A549 (cell line): Measurements from ENCODE around the gene NSD1. TPM values are rescaled to one million over a fixed set of nuclear protein-coding genes. Genes with fewer than 3 reads are reported as not detected.

Experiments
- ATAC-seq, 2 experiments: fragments of 200-7000 bp in 1 of 2; fragments of >200 bp in 1 of 2; cut with Nextera tagmentation in 1 of 2; cut with Tn5 transposase in 1 of 2; 3 replicates each; pipeline versions ENCODE4 v1.8.0 to v1.9.1; 2018 to 2020; ENCODE audit warnings: mild to moderate bottlenecking in 1 of 2, moderate library complexity in 1 of 2
- CTCF ChIA-PET: fragments of 300-600 bp; sonication (Branson Sonifier 250); formaldehyde crosslinking; extraction: SDS; loops from one replicate; lab custom pipeline; 2021; ENCODE audit warnings: antibody characterized with exemption, inconsistent platforms; lab: Yijun Ruan, JAX
- POLR2A ChIA-PET: fragments of 350-600 bp; formaldehyde crosslinking; extraction: SDS; loops from one replicate; lab custom pipeline; 2021; ENCODE audit warnings: antibody characterized with exemption, inconsistent platforms; lab: Yijun Ruan, JAX
- DNase-seq, 2 experiments: peaks; one replicate each; pipeline versions ENCODE4 v3.0.0 to v3.0.0-alpha.2; 2011 to 2016; ENCODE audit warnings: low read depth in 1 of 2, low spot score in 1 of 2
- FAIRE-seq: peaks from 2 replicates; lab custom pipeline; 2011; peaks lifted over from hg19 to GRCh38; lab: Jason Lieb, UNC
- H3K27ac ChIP-seq, 2 experiments: fragments of >200 bp; sonication (Bioruptor Twin); formaldehyde crosslinking; 3 replicates each; pipeline ENCODE4 v1.5.1; 2016 to 2017
- H3K4me1 ChIP-seq: fragments of >200 bp; sonication (Bioruptor Twin); formaldehyde crosslinking; 3 replicates; pipeline ENCODE4 v1.6.1; 2016
- H3K4me2 ChIP-seq: fragments of >200 bp; sonication (Bioruptor Twin); formaldehyde crosslinking; 3 replicates; pipeline ENCODE4 v1.6.1; 2016
- H3K4me3 ChIP-seq: fragments of >200 bp; sonication (Bioruptor Twin); formaldehyde crosslinking; 3 replicates; pipeline ENCODE4 v1.5.1; 2016
- H3K9me3 ChIP-seq: fragments of >200 bp; sonication (Bioruptor Twin); formaldehyde crosslinking; 3 replicates; pipeline ENCODE4 v1.6.1; 2016
- CEBPB ChIP-seq, 2 experiments: fragments of >200 bp in 1 of 2; sonication (Bioruptor Twin) in 1 of 2; formaldehyde crosslinking in 1 of 2; IDR thresholded peaks; 2 replicates each; pipeline ENCODE4 v1.6.1; 2012 to 2016
- CTCF ChIP-seq: fragments of >200 bp; sonication (Bioruptor Twin); formaldehyde crosslinking; IDR thresholded peaks from 3 replicates; pipeline ENCODE4 v1.5.1; 2016
- E2F6 ChIP-seq: IDR thresholded peaks from 2 replicates; pipeline ENCODE4 v1.6.1; 2012; ENCODE audit warnings: low read depth, borderline replicate concordance
- FOXS1 ChIP-seq: fragments of 250-450 bp; sonication (Bioruptor Pico); IDR thresholded peaks from 2 replicates; pipeline ENCODE4 v1.5.0; 2020; ENCODE audit warnings: mild to moderate bottlenecking, moderate library complexity
- JUNB ChIP-seq: fragments of >200 bp; sonication (Bioruptor Twin); formaldehyde crosslinking; IDR thresholded peaks from 2 replicates; pipeline ENCODE4 v1.6.1; 2016
- MAFK ChIP-seq: fragments of 450-650 bp; IDR thresholded peaks from 2 replicates; pipeline ENCODE4 v1.6.1; 2014; ENCODE audit not compliant: partially characterized antibody
- NR3C1 ChIP-seq: fragments of >200 bp; sonication (Bioruptor Twin); formaldehyde crosslinking; IDR thresholded peaks from 3 replicates; pipeline ENCODE4 v1.6.1; 2017
- POLR2A ChIP-seq: IDR thresholded peaks from 2 replicates; pipeline ENCODE4 v1.6.1; 2012; ENCODE audit warnings: mild to moderate bottlenecking, low read length
- POLR2AphosphoS2 ChIP-seq: conservative IDR thresholded peaks from 2 replicates; pipeline ENCODE4 v1.6.1; 2012; ENCODE audit warnings: low read length, improper control_type of control experiment, inconsistent platforms
- RAD21 ChIP-seq, 2 experiments: fragments of >200 bp in 1 of 2; sonication (Bioruptor Twin) in 1 of 2; formaldehyde crosslinking in 1 of 2; IDR thresholded peaks in 1 of 2; conservative IDR thresholded peaks in 1 of 2; 2 replicates in 1 of 2; 3 replicates in 1 of 2; pipeline ENCODE4 v1.6.1; 2012 to 2018; ENCODE audit warnings: inconsistent platforms in 1 of 2
- SMC3 ChIP-seq: fragments of >200 bp; sonication (Bioruptor Twin); formaldehyde crosslinking; IDR thresholded peaks from 3 replicates; pipeline ENCODE4 v1.6.1; 2018; ENCODE audit warnings: inconsistent platforms
- ZNF302 ChIP-seq: fragments of 250-450 bp; sonication (Bioruptor Pico); IDR thresholded peaks from 2 replicates; pipeline ENCODE4 v1.9.0; 2021; ENCODE audit warnings: inconsistent platforms, mild to moderate bottlenecking, moderate library complexity
- WGBS: methylation state at CpG from one replicate; pipeline ENCODE4 v1.1.6; 2017; ENCODE audit errors: missing lambda C conversion rate; 5-methylcytosine and 5-hydroxymethylcytosine counted together
- polyA plus RNA-seq, 4 experiments: library from polyadenylated mRNA; depleted of rRNA in 3 of 4; stranded (reverse); fragments of >200 nt; fragmentation: RNase III in 1 of 4; extraction: RNeasy Plus Mini Kit Qiagen cat#74134 plus additional on column Dnase treatment in 1 of 4; gene quantifications; 2 replicates in 3 of 4; 3 replicates in 1 of 4; pipeline ENCODE4 v1.2.3, GENCODE V29; 2011 to 2017

Gene NSD1
- polyA plus RNA-seq, 2 of the 4 experiments (the other 2 are of a cell fraction), result 16.3 to 38.2 TPM

- Histone ChIP-seq H3K27ac (no peak overlapping the region), H3K4me2 (no peak overlapping the region), H3K4me3 (no peak overlapping the region), H3K4me1 (peaks cover 19% of the 10 kb centered on the region; the same call in 2 of the 3 replicates), H3K9me3 (no peaks in the 10 kb centered on the region)
- FAIRE-seq (no peak), DNase-seq (no peak), ATAC-seq (no peak)
- WGBS, result 91% methylated on average over 12 of the region's 18 CpGs
- ChIA-PET POLR2A (no interaction called here), CTCF (interaction anchor here (1.2 to 8.2 kb wide), 9 partner anchors 17 to 202 kb away, joined by 3 to 111 read pairs (median 18); no protein-coding TSS in a partner anchor)
- TF ChIP-seq FOXS1 (CRISPR knock-in tag), result no peak
Measured at GRCh38 chr5:177314376-177315342, 181.1 kb downstream of the NSD1 start.

- DNase-seq, result no peak
- TF ChIP-seq POLR2A, result no peak
- no peak for TF ChIP-seq ZNF302
- no peak for TF ChIP-seq POLR2AphosphoS2
- TF ChIP-seq JUNB, result no peak
- H3K4me3 ChIP-seq, result no peak overlapping the region
- no peak for FAIRE-seq
- 98% methylated on average over 6 of the region's 7 CpGs for WGBS
- CTCF ChIA-PET, result interaction anchor here (1.0 to 8.2 kb wide), 8 partner anchors 10 to 203 kb away, joined by 3 to 111 read pairs (median 6); no protein-coding TSS in a partner anchor
- peaks cover 16% of the 10 kb centered on the region; the same call in 2 of the 3 replicates for H3K4me1 ChIP-seq
- H3K9me3 ChIP-seq, result no peaks in the 10 kb centered on the region
- POLR2A ChIA-PET, result no interaction called here
- H3K27ac ChIP-seq, result no peak overlapping the region
- no peak overlapping the region for H3K4me2 ChIP-seq
- no peak for ATAC-seq
Measured at GRCh38 chr5:177315411-177315810, 181.8 kb downstream of the NSD1 start.

GRCh38 chr5:177316005-177316404, 182.4 kb downstream of the NSD1 start:
- Histone ChIP-seq H3K4me1 (peaks cover 10% of the 10 kb centered on the region; the same call in 2 of the 3 replicates), H3K9me3 (no peaks in the 10 kb centered on the region), H3K4me3 (no peak overlapping the region), H3K4me2 (no peak overlapping the region), H3K27ac (no peak overlapping the region)
- TF ChIP-seq RAD21 (conservative IDR thresholded peaks at IDR 0.05 in 1 of 2, IDR thresholded peaks at IDR 0.05 in 1 of 2), result no peak
- no peak for TF ChIP-seq E2F6
- TF ChIP-seq MAFK, result no peak
- TF ChIP-seq NR3C1, result no peak
- POLR2A ChIA-PET, result no interaction called here
- no peak for DNase-seq
- no peak for FAIRE-seq
- no peak for ATAC-seq
- WGBS, result 92% methylated on average over 3 of the region's 3 CpGs
- CTCF ChIA-PET, result interaction anchor here (1.0 to 8.2 kb wide), 8 partner anchors 11 to 203 kb away, joined by 3 to 111 read pairs (median 6); no protein-coding TSS in a partner anchor

GRCh38 chr5:177317959-177318377, 184.4 kb downstream of the NSD1 start:
- H3K4me3 ChIP-seq, result no peak overlapping the region
- 30% methylated on average over 7 of the region's 7 CpGs for WGBS
- FAIRE-seq (peak; percentile 43), DNase-seq (peak; percentile 79 to 82), ATAC-seq (peak; percentile 51 to 76; a peak in 5 of 6 replicates)
- H3K9me3 ChIP-seq, result no peaks in the 10 kb centered on the region
- TF ChIP-seq RAD21 (conservative IDR thresholded peaks at IDR 0.05 in 1 of 2, IDR thresholded peaks at IDR 0.05 in 1 of 2) (peak; percentile 88 to 92), ZNF302 (no peak), CTCF (peak; percentile 96), CEBPB (IDR thresholded peaks at IDR 0.05) (peak in 1 of 2 experiments; percentile 15; a peak in 1 of 4 replicates), SMC3 (peak; percentile 78)
- H3K4me1 ChIP-seq, result peaks cover 2% of the 10 kb centered on the region; the same call in 2 of the 3 replicates
- no peak overlapping the region for H3K4me2 ChIP-seq
- CTCF ChIA-PET, result interaction anchor here (0.6 to 8.2 kb wide), 33 partner anchors 9 to 205 kb away, joined by 3 to 111 read pairs (median 4); partner anchors contain the start of genes F12, LMAN2 and SLC34A1
- H3K27ac ChIP-seq, result no peak overlapping the region
- POLR2A ChIA-PET, result no interaction called here
